Jurkat, Clone E6-1 (cell line): ENCODE results near the gene TMEM123. TPM values are rescaled to one million over a fixed set of nuclear protein-coding genes. Genes with fewer than 3 reads are reported as not detected.

ENCODE experiments used
- DNase-seq: peaks from one replicate; pipeline ENCODE4 v3.0.0-alpha.2; 2011; ENCODE audit warnings: low read depth, low spot score
- H3K4me3 ChIP-seq: 2 replicates; pipeline ENCODE4 v1.5.1; 2011; ENCODE audit warnings: mild to moderate bottlenecking, low read length, control low read depth, moderate library complexity
- polyA plus RNA-seq: library from polyadenylated mRNA; unstranded; fragments of >200 nt; gene quantifications from one replicate; pipeline ENCODE4 v1.2.1, GENCODE V29; 2012; ENCODE audit warnings: missing spikeins; ENCODE audit not compliant: insufficient read length, insufficient read depth

TMEM123 gene
- polyA plus RNA-seq, result 148 TPM

- peak; percentile 96 for DNase-seq
- peak within 1 kb of the TSS; percentile 84 for H3K4me3 ChIP-seq
These were observed at the start of gene TMEM123 for GRCh38 chr11:102452461-102453301. TMEM123 (minus strand) TSS chr11:102452765; CDS start chr11:102452623, 142 bp downstream.

- DNase-seq, result no peak
- H3K4me3 ChIP-seq, result no peak overlapping the region
These were observed 48.3 kb upstream of the TMEM123 start for GRCh38 chr11:102500829-102501228.

- no peak overlapping the region for H3K4me3 ChIP-seq
- no peak for DNase-seq
These were observed 47.4 kb upstream of the TMEM123 start for GRCh38 chr11:102499931-102500330.

DNA sequence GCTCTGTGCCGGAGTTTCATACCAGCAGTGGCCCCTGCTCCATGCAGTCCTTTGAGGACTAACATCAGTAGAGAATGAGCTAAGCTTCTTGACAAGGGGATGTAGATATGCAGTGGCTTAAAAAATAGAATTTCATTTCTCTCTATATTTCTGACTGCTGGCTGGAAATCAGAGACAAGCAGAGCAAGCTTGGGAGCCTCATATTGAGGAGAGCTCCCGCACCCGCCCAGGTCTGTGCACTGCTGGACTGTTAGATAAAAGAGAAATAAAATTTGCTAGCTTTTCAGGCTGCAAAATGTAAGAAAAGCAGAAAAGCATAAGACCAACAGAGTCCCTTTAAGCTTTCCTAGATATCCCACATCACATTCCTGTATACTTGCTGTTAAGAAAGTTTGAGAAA is 46.6 kb upstream of the TMEM123 start:
- H3K4me3 ChIP-seq, result no peak overlapping the region
- DNase-seq, result no peak

DNA sequence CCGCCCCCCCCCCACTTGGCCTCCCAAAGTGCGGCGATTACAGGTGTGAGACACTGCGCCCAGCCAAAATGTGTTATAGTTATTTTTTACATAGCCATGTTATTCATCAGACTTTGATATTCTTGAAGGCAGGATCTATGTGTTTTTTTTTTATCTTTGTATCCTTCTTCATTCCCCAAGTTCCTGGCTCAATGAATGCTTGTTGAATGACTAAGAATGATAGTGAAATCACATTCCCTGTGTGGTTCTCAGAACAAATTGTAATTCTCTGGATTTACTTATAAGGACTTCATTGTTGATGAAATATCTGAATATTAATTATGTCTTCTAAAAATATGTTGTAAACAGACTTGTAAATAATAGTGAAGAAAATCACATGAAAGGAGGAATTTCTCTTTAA is 44.5 kb upstream of the TMEM123 start:
- no peak overlapping the region for H3K4me3 ChIP-seq
- no peak for DNase-seq

DNA sequence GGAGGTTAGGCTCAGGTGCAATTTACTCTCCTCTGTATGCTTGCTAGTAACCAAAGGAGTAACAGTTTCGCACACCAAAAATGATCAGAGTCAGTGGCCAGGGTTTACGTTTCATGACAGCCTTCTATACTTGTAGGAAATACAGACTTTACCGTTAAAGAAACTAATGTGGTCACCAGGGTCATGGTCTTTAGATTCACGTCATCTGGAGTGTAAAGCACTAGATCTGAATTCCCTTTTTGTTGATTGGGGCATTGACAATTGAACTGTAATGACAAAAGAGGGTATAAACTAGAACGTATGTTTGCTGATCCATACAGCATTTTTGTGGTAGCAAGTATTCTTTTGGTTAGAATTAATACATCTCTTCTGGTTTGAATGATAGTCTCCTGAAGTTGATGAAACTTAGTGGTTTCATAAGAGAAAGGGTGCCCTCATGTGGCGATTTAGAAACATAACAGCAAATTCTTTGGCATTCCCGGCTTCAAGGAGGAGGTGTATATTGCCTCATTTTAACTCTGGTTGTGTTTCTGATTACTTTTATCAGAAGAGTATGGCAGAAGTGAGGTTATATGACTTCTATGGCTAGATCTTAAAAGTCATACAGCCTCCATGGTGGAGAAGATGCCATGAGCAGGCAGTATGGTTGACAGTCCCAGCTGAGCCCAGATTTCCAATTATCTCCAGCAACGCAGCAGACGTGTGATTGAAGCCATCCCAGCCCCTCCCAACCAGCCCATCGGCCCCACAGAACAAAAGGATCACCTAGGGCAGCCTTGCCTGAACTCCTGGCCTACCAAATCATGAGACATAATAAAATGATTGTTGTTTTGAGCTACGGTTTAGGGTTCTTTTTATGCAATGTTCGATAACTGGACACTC is 42.8 kb upstream of the TMEM123 start:
- peak; percentile 86 for DNase-seq
- no peak overlapping the region for H3K4me3 ChIP-seq

DNA sequence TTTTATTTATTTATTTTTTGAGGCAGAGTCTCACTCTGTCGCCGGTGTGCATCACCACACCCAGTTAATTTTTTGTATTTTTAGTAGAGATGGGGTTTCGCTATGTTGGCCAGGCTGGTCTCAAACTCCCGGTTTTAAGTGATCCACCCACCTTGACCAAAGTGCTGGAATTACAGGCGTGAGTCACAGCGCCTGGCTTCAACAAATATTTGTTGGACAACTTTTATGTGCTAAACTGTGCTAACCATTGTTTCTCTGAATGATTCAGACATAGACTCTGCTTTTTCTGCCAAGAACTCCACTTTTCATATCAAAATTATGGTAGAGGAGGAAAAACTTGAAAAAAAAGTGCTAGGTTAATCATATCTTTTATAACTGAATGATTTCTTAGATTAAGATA is 41.7 kb upstream of the TMEM123 start:
- H3K4me3 ChIP-seq, result no peak overlapping the region
- no peak for DNase-seq

DNA sequence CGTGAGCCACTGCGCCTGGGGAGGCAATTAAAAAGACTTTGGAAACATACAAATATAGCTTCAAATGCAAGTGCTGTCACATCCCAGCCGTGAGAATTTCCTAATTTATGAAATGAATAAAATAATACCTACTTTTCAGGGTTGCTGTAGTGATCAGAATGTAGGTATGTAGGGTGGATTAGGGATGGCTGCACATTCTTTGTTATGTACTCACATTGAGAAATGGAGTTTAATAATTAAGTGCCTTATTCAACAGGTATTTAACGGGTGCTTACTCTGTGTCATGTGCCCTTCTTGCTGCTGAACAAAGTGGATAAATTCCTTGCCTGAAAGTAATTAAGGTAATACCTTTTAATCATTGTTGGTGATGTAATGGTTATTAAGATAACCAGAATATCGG is 41.0 kb upstream of the TMEM123 start:
- no peak for DNase-seq

GRCh38 chr11:102491969-102492368 is 39.4 kb upstream of the TMEM123 start:
- DNase-seq, result no peak
- H3K4me3 ChIP-seq, result no peak overlapping the region

More for the DNA sequence above, 41.0 kb upstream of the TMEM123 start:
- H3K4me3 ChIP-seq, result no peak overlapping the region

DNA sequence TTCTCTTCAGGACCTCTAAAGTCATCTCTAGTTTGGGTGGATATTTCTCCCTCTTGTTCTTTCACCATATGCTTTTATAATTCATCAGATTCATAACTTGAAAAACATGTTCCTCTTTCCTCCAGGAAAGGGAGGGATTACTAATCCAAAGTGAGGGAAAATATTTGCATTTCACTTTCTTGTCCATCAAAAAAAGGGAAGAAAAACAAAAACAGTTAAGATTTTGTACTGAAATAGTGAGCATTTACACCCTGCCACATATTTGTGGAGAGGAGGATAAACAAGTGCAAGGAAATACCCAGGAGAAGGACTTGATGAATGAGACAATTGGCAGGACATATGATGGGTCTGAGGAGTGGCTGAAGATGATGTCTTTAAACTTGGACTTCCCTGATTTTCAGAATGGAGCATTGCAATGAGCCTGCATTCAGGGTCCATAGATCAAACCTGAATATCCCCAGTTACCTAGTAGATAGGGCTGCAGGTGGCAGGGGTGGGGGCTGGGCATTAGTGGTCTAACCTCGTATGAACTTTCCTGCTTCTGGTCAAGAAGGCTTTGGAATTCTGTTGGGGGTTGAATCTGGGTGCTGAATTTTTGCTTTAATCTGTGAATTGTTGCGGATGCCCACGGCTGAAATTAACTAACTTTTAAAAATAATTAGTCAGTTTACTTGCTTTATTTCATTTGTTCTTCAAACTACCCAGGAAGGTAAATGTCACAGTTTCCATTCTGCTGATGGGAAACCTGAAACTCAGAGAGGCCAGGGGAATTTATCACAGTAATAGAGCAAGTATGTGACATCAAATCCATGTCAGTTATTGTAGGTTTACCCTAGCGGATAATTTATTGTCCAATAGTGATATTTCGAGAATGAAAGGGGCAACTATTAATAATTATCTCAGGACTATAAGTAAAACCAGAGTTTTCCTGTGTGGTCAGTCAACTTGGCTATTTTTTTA is 36.9 kb upstream of the TMEM123 start:
- DNase-seq, result no peak
- H3K4me3 ChIP-seq, result no peak overlapping the region

DNA sequence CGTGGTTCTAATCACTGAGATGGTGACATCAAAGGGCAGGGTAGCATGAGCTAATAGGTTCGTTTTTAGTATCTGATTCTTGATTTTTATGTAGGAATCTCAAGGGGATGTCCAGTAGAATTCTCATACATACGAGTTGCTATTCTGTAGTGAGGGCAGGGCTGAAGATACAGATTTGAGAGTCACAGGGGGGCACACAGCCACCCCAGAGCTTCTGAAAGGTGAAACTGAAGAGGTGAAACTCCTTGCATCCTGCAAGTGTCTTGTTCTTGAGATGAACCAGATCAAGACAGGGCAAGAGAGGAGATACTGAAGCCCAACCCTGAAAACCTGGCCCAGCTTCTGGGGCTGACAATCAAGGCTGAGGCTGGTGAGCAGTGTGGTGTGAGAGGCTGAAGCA is 35.6 kb upstream of the TMEM123 start:
- H3K4me3 ChIP-seq, result no peak overlapping the region
- DNase-seq, result no peak

DNA sequence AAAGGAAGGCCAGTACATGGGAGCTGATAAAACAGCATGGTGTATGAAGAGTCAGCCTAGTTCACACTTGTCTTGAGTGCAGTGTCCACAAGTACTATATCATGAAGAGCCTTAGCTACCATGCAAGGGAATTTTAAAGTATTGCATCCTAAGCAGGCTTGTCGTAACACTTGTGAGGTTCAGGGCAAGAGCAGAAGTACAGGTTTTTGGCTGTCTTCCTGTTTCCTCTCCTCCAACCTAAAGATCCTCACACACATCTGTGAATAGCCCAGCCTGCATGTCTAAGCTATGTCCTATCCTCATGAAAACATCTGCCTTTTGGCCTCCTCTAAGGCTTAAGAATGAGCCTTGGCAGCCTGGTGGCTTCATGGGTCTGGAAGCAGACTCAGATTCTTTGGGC is 34.6 kb upstream of the TMEM123 start:
- DNase-seq, result no peak

GRCh38 chr11:102486584-102486983 is 34.0 kb upstream of the TMEM123 start:
- no peak for DNase-seq
- no peak overlapping the region for H3K4me3 ChIP-seq

More for the DNA sequence above, 34.6 kb upstream of the TMEM123 start:
- H3K4me3 ChIP-seq, result no peak overlapping the region

DNA sequence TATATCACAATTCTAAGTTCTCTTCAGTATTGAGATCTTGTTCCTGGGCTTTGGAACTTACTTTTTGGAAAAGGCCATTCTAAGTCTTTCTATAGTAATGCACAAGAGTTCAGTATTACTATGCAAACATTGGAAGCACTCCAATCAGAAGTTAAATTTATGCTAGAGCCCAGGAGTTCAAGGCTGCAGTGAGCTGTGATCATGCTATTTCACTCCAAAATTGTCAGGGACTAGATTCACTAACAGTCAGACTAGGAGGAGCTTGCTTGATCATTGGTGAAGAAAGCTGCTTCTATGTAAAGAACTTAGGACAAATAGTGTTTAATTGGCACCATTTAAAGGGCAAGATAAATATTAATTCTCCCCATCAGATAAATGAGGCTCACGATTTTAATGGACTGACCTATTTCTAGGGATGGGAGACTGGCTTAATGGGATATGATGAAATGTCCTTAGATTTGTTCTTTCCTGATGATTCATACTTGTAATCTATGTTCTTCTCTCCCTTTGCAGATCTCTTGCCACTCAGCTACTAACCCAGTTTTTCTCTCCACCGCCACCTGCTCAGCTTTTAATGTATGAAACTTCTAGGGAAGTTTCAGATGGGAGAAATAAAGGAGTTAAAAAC is 32.6 kb upstream of the TMEM123 start:
- no peak for DNase-seq
- H3K4me3 ChIP-seq, result no peak overlapping the region

DNA sequence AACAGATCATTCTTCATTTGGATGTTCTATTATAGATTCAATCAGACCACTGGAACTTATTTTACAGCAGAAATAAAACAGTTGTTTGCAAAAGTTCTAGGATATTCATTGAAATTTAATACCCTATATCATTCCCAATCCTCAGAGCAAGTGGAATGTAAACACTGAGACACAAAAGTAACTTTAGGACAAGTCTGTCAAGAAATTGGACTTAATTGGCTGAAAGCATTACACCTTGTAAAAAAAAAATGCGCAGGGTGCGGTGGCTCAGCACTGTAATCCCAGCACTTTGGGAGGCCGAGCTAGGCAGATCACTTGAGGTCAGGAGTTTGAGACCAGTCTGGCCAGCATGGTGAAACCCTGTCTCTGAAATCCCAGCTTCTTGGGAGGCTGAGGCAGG is 29.9 kb upstream of the TMEM123 start:
- no peak overlapping the region for H3K4me3 ChIP-seq
- DNase-seq, result no peak

DNA sequence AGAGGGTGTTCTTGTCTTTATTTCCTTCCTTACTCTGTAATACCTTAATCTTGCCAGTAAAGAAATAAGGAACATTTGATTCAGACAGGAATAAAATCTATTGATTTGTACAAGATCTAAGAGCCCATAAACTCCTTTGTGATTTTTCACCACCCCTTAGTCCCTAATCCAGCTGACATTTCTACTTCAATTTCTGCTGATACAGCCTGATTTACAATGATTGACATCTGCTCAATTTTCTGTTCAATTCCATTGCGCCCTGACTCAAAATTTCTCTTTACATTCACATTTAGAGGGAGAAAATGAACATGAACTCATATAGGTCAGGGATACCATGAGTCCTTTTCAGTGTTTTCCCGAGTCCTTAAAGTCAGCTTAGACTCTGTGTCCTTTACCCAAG is 27.2 kb upstream of the TMEM123 start:
- no peak for DNase-seq
- H3K4me3 ChIP-seq, result no peak overlapping the region

GRCh38 chr11:102478673-102479299 is 26.2 kb upstream of the TMEM123 start:
- DNase-seq, result peak; percentile 33
- no peak overlapping the region for H3K4me3 ChIP-seq

GRCh38 chr11:102476812-102477211 is 24.2 kb upstream of the TMEM123 start:
- H3K4me3 ChIP-seq, result no peak overlapping the region
- peak; percentile 67 for DNase-seq
